HFF-Myc (cell line): ENCODE data around the gene GBGT1.
"Not testable (repeated sequence)": the region's sequence is repeated elsewhere in the genome, so short reads cannot be mapped to it uniquely, and the experiment has no call there.

Experiments used
- DNase-seq: peaks from one replicate; pipeline ENCODE4 v3.0.0-alpha.2; 2011; ENCODE audit warnings: low read depth; ENCODE audit errors: extremely low read depth
- H3K4me3 ChIP-seq: replicated peaks from 2 replicates; pipeline ENCODE4 v1.5.1; 2011; ENCODE audit warnings: low read depth, mild to moderate bottlenecking, control low read depth, low read length
- TF ChIP-seq, protein P1 (sequence below): IDR thresholded peaks from 2 replicates; pipeline ENCODE4 v1.5.1; 2012; ENCODE audit warnings: mild to moderate bottlenecking, low read depth, low read length, control low read depth; ENCODE audit errors: missing control alignments

Gene GBGT1

GRCh38 chr9:133163504-133164172 is at the start of gene GBGT1:
TSS of gene GBGT1 (minus strand) at chr9:133163914. CDS start at chr9:133162412, 1,502 bp downstream.
- peak within 1 kb of the TSS; percentile 81 for H3K4me3 ChIP-seq
- no peak for DNase-seq
- TF ChIP-seq, protein P1, sequence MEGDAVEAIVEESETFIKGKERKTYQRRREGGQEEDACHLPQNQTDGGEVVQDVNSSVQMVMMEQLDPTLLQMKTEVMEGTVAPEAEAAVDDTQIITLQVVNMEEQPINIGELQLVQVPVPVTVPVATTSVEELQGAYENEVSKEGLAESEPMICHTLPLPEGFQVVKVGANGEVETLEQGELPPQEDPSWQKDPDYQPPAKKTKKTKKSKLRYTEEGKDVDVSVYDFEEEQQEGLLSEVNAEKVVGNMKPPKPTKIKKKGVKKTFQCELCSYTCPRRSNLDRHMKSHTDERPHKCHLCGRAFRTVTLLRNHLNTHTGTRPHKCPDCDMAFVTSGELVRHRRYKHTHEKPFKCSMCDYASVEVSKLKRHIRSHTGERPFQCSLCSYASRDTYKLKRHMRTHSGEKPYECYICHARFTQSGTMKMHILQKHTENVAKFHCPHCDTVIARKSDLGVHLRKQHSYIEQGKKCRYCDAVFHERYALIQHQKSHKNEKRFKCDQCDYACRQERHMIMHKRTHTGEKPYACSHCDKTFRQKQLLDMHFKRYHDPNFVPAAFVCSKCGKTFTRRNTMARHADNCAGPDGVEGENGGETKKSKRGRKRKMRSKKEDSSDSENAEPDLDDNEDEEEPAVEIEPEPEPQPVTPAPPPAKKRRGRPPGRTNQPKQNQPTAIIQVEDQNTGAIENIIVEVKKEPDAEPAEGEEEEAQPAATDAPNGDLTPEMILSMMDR, result no peak

DNA sequence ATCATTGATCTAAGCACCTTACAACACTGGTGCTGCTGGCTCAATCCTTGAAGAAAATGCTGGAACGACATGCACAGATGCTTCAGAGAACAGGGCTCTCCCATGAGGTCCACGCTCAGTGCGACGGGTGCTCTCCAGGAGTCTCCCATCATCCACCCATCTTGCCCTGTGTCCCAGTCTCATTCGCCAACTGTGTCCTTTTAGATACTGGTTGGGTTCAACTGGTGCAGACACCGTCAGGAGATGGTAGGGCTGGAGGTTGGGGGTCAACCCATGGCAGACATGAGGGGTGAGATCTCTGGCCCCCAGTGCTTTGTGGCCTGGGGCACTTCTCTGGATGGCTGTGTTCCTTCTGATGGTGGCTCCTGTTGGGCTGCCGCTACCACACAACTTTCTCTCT is 46.9 kb upstream of the GBGT1 start:
- TF ChIP-seq, protein P1, result no peak
- no peak for DNase-seq
- H3K4me3 ChIP-seq, result no peak overlapping the region

DNA sequence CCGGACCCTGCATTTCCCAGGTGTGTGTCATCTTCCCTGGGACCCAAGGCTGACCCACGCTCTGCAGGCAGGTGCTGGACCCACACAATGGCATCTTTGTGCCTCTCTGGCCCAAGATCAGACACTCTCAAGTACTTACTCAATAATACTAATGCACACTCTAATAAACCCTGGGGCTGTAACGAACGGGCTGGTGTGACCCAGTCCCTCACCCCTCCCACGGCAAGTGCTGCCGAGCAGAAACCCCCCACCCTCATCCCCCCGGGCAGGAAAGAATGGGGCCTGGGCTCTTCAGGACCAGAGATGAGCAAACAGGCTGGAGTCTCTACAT is 46.5 kb upstream of the GBGT1 start:
- TF ChIP-seq, protein P1, result no peak
- no peak for DNase-seq

GRCh38 chr9:133209327-133210201 is 45.9 kb upstream of the GBGT1 start:
- not testable (repeated sequence) for DNase-seq, H3K4me3 ChIP-seq

More for the DNA sequence above, 46.5 kb upstream of the GBGT1 start:
- no peak overlapping the region for H3K4me3 ChIP-seq

GRCh38 chr9:133208880-133209300 is 45.2 kb upstream of the GBGT1 start, which contains the start of gene OBP2B:
TSS of gene OBP2B (minus strand) at chr9:133209250. CDS start at chr9:133209199, 51 bp downstream.
- not testable (repeated sequence) for H3K4me3 ChIP-seq, DNase-seq

GRCh38 chr9:133208171-133208879 is 44.6 kb upstream of the GBGT1 start:
- H3K4me3 ChIP-seq, DNase-seq: not testable (repeated sequence)

DNA sequence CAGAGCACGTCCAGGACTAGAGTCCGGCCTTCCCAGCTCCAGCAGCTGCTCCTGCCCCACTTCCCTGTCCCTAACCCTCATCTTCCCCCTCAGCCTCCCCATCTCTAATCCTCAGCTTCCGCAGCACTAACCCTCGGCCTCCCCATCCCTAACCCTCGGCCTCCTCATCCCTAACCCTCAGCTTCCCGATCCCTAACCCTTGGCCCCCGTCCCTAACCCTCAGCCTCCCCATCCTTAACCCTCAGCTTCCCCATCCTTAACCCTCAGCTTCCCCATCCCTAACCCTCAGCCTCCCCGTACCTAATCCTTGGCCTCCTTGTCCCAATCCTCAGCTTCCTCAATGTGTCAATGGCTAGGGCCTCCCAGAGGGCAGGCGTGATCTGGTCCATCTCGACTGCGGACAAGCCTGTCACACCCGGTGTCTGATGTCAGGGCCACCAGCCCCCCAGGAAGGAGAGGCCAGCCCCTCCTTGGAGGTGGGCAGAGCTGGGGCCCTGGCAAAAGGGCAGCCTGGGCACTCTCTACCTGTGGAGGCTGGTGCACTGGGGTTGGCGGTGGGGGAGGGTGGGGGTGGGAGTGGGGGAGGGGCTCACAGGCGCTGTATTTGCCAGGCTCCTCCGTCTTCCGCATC is 43.9 kb upstream of the GBGT1 start:
- TF ChIP-seq, protein P1, result no peak
- no peak for DNase-seq
- no peak overlapping the region for H3K4me3 ChIP-seq
